Gastrocnemius medialis (tissue), 4 donors: ENCODE results near the gene ACOT13. TPM values are rescaled to one million over a fixed set of nuclear protein-coding genes. Genes with fewer than 3 reads are reported as not detected.

Experiments
- ATAC-seq, 2 donors: fragments of 150-250 bp; one replicate each; pipeline ENCODE4 v1.9.1; 2016
- DNase-seq, 2 donors: peaks; one replicate each; pipeline ENCODE4 v3.0.0-alpha.2; 2019
- H3K27ac ChIP-seq, 4 donors: fragments of 200-600 bp; sonication (generic); 1 replicate in 1 of 4; 2 replicates in 3 of 4; pipeline ENCODE4 v1.5.1; 2016 to 2018; ENCODE audit warnings: mild to moderate bottlenecking in 2 of 4, moderate library complexity in 1 of 4
- H3K27me3 ChIP-seq, 3 donors: fragments of 200-600 bp; sonication (generic) in 2 of 3; 1 replicate in 1 of 3; 2 replicates in 2 of 3; pipeline versions ENCODE4 v1.5.1 to v1.6.0; 2016 to 2019; ENCODE audit warnings: mild to moderate bottlenecking in 1 of 3, moderate library complexity in 1 of 3
- H3K36me3 ChIP-seq, 2 donors: fragments of 200-600 bp; sonication (generic) in 1 of 2; one replicate each; pipeline ENCODE4 v1.5.1; 2017 to 2018
- H3K4me1 ChIP-seq, 2 donors: fragments of 200-600 bp; sonication (generic) in 1 of 2; one replicate each; pipeline ENCODE4 v1.5.1; 2016 to 2017; ENCODE audit warnings: mild to moderate bottlenecking in 2 of 2
- H3K4me3 ChIP-seq, 4 donors: fragments of 200-600 bp; sonication (generic) in 3 of 4; 1 replicate in 1 of 4; 2 replicates in 3 of 4; pipeline ENCODE4 v1.5.1; 2016 to 2019; ENCODE audit warnings: mild to moderate bottlenecking in 2 of 4
- H3K9me3 ChIP-seq, 3 donors: fragments of 200-600 bp; sonication (generic) in 2 of 3; 1 replicate in 1 of 3; 2 replicates in 2 of 3; pipeline ENCODE4 v1.5.1; 2016 to 2019
- POLR2A ChIP-seq, 2 donors: fragments of 450-650 bp; IDR thresholded peaks; one replicate each; pipeline ENCODE4 v1.6.1; 2017; ENCODE audit warnings: antibody characterized with exemption in 2 of 2, mild to moderate bottlenecking in 2 of 2, moderate library complexity in 2 of 2
- in situ Hi-C, 4 donors: fragments of 200-750 bp; cut with MboI; loops; one replicate each; pipeline versions ENCODE4 v1.15.0 to v1.8.0; 2017; ENCODE audit warnings: low sequenced_read_pairs in 4 of 4
- intact Hi-C: fragments of 100-400 bp; cut with DNase I; formaldehyde crosslinking; loops from one replicate; pipeline ENCODE4 v1.15.1; 2023; ENCODE audit warnings: low total_unique reads
- total RNA-seq, 4 donors: library from RNA; depleted of rRNA; stranded (reverse); fragments of >200 nt; gene quantifications; one replicate each; pipeline versions ENCODE4 v1.1.0 to v1.2.3, GENCODE V29; 2016
- TF ChIP-seq, protein P1 (sequence below), 5 experiments: fragments of 450-650 bp in 3 of 5; fragments of 200-600 bp in 2 of 5; sonication (generic) in 2 of 5; IDR thresholded peaks in 4 of 5; conservative IDR thresholded peaks in 1 of 5; 1 replicate in 4 of 5; 2 replicates in 1 of 5; pipeline ENCODE4 v1.5.1; 2016 to 2019; ENCODE audit warnings: antibody characterized with exemption in 5 of 5, mild to moderate bottlenecking in 3 of 5, moderate library complexity in 3 of 5

The ACOT13 gene
- total RNA-seq, 4 donors from 2014 or later, result 13.6 to 28.2 (median 21.1) TPM

DNA sequence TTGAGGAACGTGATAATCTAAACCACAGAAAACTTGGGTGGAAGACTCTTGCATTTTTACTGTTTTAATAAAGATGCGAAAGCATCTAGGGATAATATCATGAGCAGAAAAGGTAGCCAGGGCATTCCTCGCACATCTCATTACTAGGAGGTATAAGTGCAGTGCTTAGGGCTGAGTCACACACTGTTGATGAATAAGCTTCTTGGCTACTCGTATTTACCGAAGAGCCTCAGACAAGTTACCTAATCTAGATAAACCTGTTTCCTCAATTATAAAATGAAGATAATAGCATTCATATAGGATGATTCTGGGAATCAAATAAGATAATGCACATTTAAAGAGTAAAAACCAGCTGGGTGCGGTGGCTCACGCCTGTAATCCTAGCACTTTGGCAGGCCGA lies 20.1 kb upstream of the ACOT13 start:
- Histone ChIP-seq H3K27me3 (peaks cover 0 to 19% (median 9%) of the 10 kb centered on the region in 3 donors), H3K27ac (no peak overlapping the region), H3K4me3 (no peak overlapping the region), H3K36me3 (peaks cover 0 to 21% of the 10 kb centered on the region in 2 donors), H3K4me1 (peaks cover 0 to 4% of the 10 kb centered on the region in 2 donors), H3K9me3 (no peaks in the 10 kb centered on the region)
- ATAC-seq (no peak), DNase-seq (no peak)
- in situ Hi-C loops (no loop called here), intact Hi-C loops (no loop called here)
- TF ChIP-seq POLR2A (IDR thresholded peaks at IDR 0.05), result no peak
- TF ChIP-seq, protein P1, sequence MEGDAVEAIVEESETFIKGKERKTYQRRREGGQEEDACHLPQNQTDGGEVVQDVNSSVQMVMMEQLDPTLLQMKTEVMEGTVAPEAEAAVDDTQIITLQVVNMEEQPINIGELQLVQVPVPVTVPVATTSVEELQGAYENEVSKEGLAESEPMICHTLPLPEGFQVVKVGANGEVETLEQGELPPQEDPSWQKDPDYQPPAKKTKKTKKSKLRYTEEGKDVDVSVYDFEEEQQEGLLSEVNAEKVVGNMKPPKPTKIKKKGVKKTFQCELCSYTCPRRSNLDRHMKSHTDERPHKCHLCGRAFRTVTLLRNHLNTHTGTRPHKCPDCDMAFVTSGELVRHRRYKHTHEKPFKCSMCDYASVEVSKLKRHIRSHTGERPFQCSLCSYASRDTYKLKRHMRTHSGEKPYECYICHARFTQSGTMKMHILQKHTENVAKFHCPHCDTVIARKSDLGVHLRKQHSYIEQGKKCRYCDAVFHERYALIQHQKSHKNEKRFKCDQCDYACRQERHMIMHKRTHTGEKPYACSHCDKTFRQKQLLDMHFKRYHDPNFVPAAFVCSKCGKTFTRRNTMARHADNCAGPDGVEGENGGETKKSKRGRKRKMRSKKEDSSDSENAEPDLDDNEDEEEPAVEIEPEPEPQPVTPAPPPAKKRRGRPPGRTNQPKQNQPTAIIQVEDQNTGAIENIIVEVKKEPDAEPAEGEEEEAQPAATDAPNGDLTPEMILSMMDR (IDR thresholded peaks at IDR 0.05 in 4 of 5, conservative IDR thresholded peaks at IDR 0.05 in 1 of 5), result no peak

- Histone ChIP-seq H3K4me1 (peaks cover 0 to 4% of the 10 kb centered on the region in 2 donors), H3K4me3 (no peak overlapping the region), H3K27ac (no peak overlapping the region), H3K27me3 (peaks cover 0 to 18% (median 9%) of the 10 kb centered on the region in 3 donors), H3K36me3 (peaks cover 0 to 36% of the 10 kb centered on the region in 2 donors), H3K9me3 (no peaks in the 10 kb centered on the region)
- in situ Hi-C loops, result no loop called here
- no peak for ATAC-seq
- TF ChIP-seq POLR2A (IDR thresholded peaks at IDR 0.05), result no peak
- TF ChIP-seq, protein P1 (IDR thresholded peaks at IDR 0.05 in 4 of 5, conservative IDR thresholded peaks at IDR 0.05 in 1 of 5), result no peak
- intact Hi-C loops, result no loop called here
- no peak for DNase-seq
Measured at GRCh38 chr6:24648276-24648675, 18.6 kb upstream of the ACOT13 start.

DNA sequence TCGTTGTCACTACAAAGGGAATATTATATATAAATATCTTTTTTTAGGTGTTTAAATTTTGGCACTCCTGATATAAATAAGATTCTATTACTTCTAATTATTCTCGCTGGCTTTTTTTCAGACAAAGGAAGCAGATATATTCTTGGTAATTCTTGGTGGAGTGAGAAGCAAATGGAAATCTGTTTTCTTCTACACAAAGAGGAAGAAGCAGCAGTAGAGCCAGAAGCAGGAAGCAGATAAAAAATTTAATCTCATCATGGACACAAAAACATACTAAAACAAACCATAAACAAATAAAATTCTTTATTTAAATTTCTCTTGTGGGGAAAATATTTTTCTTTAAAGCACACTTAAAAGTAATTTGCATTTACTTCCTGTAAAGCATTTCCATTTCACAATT lies 17.2 kb upstream of the ACOT13 start:
- in situ Hi-C loops, result no loop called here
- no peak for ATAC-seq
- Histone ChIP-seq H3K27ac (no peak overlapping the region), H3K36me3 (peaks cover 0 to 44% of the 10 kb centered on the region in 2 donors), H3K9me3 (no peaks in the 10 kb centered on the region), H3K4me1 (peaks cover 0 to 4% of the 10 kb centered on the region in 2 donors), H3K27me3 (peaks cover 0 to 5% (median 0%) of the 10 kb centered on the region in 3 donors), H3K4me3 (no peak overlapping the region)
- TF ChIP-seq POLR2A (IDR thresholded peaks at IDR 0.05), result no peak
- TF ChIP-seq, protein P1 (IDR thresholded peaks at IDR 0.05 in 4 of 5, conservative IDR thresholded peaks at IDR 0.05 in 1 of 5), result no peak
- intact Hi-C loops, result no loop called here
- no peak for DNase-seq

DNA sequence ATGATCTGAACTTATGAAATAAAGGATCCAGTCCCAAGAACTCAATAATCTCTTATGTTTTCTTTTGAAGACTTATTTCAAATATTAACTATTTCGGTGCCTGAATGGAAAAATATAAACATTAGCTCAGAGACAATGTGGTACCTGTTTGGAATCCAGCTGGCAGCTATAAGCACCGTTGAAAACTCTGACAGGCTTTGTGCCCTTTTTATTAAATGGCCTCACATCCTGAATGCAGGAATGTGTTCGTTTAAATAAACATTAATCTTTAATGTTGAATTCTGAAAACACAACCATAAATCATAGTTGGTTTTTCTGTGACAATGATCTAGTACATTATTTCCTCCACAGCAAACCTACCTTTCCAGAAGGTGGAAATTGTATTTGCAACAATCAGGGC lies 16.5 kb upstream of the ACOT13 start:
- no peak for ATAC-seq
- TF ChIP-seq, protein P1 (IDR thresholded peaks at IDR 0.05 in 4 of 5, conservative IDR thresholded peaks at IDR 0.05 in 1 of 5), result no peak
- TF ChIP-seq POLR2A (IDR thresholded peaks at IDR 0.05), result no peak
- intact Hi-C loops, result no loop called here

GRCh38 chr6:24655215-24655614 lies 11.7 kb upstream of the ACOT13 start:
- intact Hi-C loops, result no loop called here
- in situ Hi-C loops, result no loop called here

More for the DNA sequence above, 16.5 kb upstream of the ACOT13 start:
- Histone ChIP-seq H3K36me3 (peaks cover 0 to 44% of the 10 kb centered on the region in 2 donors), H3K4me3 (no peak overlapping the region), H3K9me3 (no peaks in the 10 kb centered on the region), H3K4me1 (peaks cover 0 to 3% of the 10 kb centered on the region in 2 donors), H3K27ac (no peak overlapping the region), H3K27me3 (no peaks in the 10 kb centered on the region)
- in situ Hi-C loops, result no loop called here
- DNase-seq, result no peak

More at GRCh38 chr6:24655215-24655614, 11.7 kb upstream of the ACOT13 start:
- no peak for ATAC-seq
- TF ChIP-seq, protein P1 (IDR thresholded peaks at IDR 0.05 in 4 of 5, conservative IDR thresholded peaks at IDR 0.05 in 1 of 5), result no peak
- TF ChIP-seq POLR2A (IDR thresholded peaks at IDR 0.05), result no peak
- Histone ChIP-seq H3K9me3 (no peaks in the 10 kb centered on the region), H3K4me3 (no peak overlapping the region), H3K36me3 (peaks cover 0 to 43% of the 10 kb centered on the region in 2 donors), H3K27ac (no peak overlapping the region), H3K27me3 (no peaks in the 10 kb centered on the region), H3K4me1 (no peaks in the 10 kb centered on the region)
- no peak for DNase-seq
